Stomach (tissue), 4 donors: ENCODE measurements around the gene TFCP2L1.

ENCODE experiments used
- CTCF ChIP-seq, 7 experiments: fragments of 450-650 bp in 4 of 7; fragments of 200-600 bp in 3 of 7; sonication (generic) in 3 of 7; IDR thresholded peaks; one replicate each; pipeline ENCODE4 v1.5.1; 2016 to 2019; ENCODE audit warnings: antibody characterized with exemption in 7 of 7, control low read depth in 2 of 7, mild to moderate bottlenecking in 1 of 7
- POLR2A ChIP-seq, 4 donors: fragments of 450-650 bp; IDR thresholded peaks; one replicate each; pipeline ENCODE4 v1.6.1; 2016; ENCODE audit warnings: antibody characterized with exemption in 4 of 4, control low read depth in 2 of 4, mild to moderate bottlenecking in 1 of 4, moderate library complexity in 1 of 4

DNA sequence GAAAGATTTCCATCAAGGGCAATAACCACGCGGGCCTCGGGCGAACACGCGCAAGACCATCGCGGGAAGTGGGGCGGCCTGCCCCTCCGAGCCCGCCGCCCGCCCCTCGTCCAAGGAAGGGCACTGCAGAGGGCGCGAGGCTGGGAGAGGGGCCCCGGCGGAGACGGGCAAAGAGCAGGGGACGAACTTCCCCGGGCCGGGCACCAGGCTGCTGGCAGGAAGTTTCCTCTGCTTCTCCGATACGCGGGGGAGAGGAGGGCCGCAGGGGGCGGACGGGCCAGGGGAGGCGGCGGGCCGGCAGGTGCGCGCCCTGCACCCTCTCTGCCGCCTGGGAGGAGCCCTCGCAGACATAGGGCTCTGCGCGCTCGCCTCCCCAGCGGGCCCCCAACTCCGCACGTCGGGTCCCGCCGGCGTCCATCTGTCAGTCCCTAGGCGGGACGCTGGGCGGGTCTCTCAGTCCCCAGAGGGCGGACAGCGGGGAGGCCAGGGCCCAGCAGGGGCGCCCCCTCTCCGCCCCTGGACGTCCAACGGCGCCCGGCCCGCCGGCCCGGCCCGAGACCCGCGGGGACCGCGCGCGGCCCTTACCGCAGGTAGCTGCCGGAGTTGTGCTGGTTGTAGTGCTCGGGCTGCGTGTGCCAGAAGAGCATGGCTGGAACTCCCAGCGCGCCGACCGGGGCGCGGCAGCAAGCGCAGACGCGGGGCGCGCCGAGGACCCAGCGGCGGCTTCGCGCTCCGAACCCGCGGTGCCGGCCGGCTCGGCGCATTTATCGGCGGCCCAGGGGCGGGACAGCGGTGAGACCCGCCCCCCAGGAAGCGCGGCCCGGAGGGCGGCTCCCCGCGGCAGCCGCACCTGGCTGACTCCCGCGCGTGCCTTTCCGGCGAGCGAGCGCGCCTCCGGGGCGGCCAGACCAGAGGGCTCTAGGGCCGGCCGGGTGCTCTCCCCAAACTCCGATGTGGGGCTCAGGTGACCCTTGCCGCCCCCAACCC, at the start of gene TFCP2L1:
- TF ChIP-seq CTCF (IDR thresholded peaks at IDR 0.05) (no peak), POLR2A (IDR thresholded peaks at IDR 0.05) (peak in 2 of 4 donors; percentile 5 to 29)
